Stimulated activated CD4-positive, alpha-beta T cell treated with anti-CD3 and anti-CD28 coated beads, TNF-alpha, amount 100 ng/mL, for 48 hours (primary cell): ENCODE data around the gene TRANK1.

Source experiments
- DNase-seq, 3 donors: peaks; one replicate each; pipeline ENCODE4 v3.0.0-alpha.2; 2020; ENCODE audit warnings: low read depth in 3 of 3

The TRANK1 gene

GRCh38 chr3:36803091-36803791 is 141.6 kb downstream of the TRANK1 start:
- DNase-seq, result no peak

- no peak for DNase-seq
These were observed 144.2 kb downstream of the TRANK1 start for GRCh38 chr3:36800533-36801116.

- DNase-seq, result no peak
These were observed 148.0 kb downstream of the TRANK1 start for GRCh38 chr3:36796881-36797280.

GRCh38 chr3:36796161-36796560 is 148.7 kb downstream of the TRANK1 start:
- DNase-seq, result no peak

- no peak for DNase-seq
These were observed 149.2 kb downstream of the TRANK1 start for GRCh38 chr3:36795622-36796021.

GRCh38 chr3:36792342-36792741 is 152.5 kb downstream of the TRANK1 start:
- DNase-seq, result peak in 1 of 3 donors; percentile 11

GRCh38 chr3:36790765-36791164 is 154.1 kb downstream of the TRANK1 start:
- no peak for DNase-seq

GRCh38 chr3:36786921-36787890 is 157.6 kb downstream of the TRANK1 start:
- DNase-seq, result no peak

GRCh38 chr3:36784138-36784635 is 160.7 kb downstream of the TRANK1 start:
- no peak for DNase-seq

- DNase-seq, result no peak
These were observed 167.2 kb downstream of the TRANK1 start for GRCh38 chr3:36777424-36778218.
